GM23248 (cell line): ENCODE measurements around the gene BCAR3. TPM values are rescaled to one million over a fixed set of nuclear protein-coding genes. Genes with fewer than 3 reads are reported as not detected.

ENCODE experiments used
- DNase-seq: peaks from one replicate; pipeline ENCODE4 v3.0.0-alpha.2; 2015
- H2AFZ ChIP-seq: fragments of 200-600 bp; sonication (generic); 2 replicates; pipeline ENCODE4 v1.6.1; 2016; ENCODE audit warnings: antibody characterized with exemption
- H3F3A ChIP-seq: fragments of 200-600 bp; sonication (generic); 2 replicates; pipeline ENCODE4 v1.6.1; 2016; ENCODE audit warnings: mild to moderate bottlenecking, antibody characterized with exemption, mixed run types; ENCODE audit not compliant: insufficient read depth
- H3K27ac ChIP-seq: fragments of 200-600 bp; sonication (generic); 2 replicates; pipeline ENCODE4 v1.5.1; 2016; ENCODE audit warnings: mild to moderate bottlenecking
- H3K27me3 ChIP-seq: fragments of 200-600 bp; sonication (generic); replicated peaks from 2 replicates; pipeline ENCODE4 v1.6.1; 2016; ENCODE audit warnings: mild to moderate bottlenecking; ENCODE audit not compliant: insufficient read depth
- H3K36me3 ChIP-seq: fragments of 200-600 bp; sonication (generic); 2 replicates; pipeline ENCODE4 v1.6.1; 2016; ENCODE audit warnings: low read depth, mild to moderate bottlenecking
- H3K4me1 ChIP-seq: fragments of 200-600 bp; sonication (generic); 2 replicates; pipeline ENCODE4 v1.6.1; 2016; ENCODE audit warnings: mild to moderate bottlenecking; ENCODE audit not compliant: insufficient read depth
- H3K4me2 ChIP-seq: fragments of 200-600 bp; sonication (generic); one replicate; pipeline ENCODE4 v1.6.1; 2016; ENCODE audit warnings: mild to moderate bottlenecking; ENCODE audit not compliant: unreplicated experiment
- H3K4me3 ChIP-seq: fragments of 200-600 bp; sonication (generic); 2 replicates; pipeline ENCODE4 v1.5.1; 2016; ENCODE audit warnings: mild to moderate bottlenecking
- H3K79me2 ChIP-seq: fragments of 200-600 bp; sonication (generic); 2 replicates; pipeline ENCODE4 v1.6.1; 2016; ENCODE audit warnings: mild to moderate bottlenecking; ENCODE audit not compliant: insufficient read depth
- H3K9ac ChIP-seq: fragments of 200-600 bp; sonication (generic); 2 replicates; pipeline ENCODE4 v1.6.1; 2016; ENCODE audit warnings: mild to moderate bottlenecking
- H3K9me2 ChIP-seq: fragments of 200-600 bp; sonication (generic); 2 replicates; pipeline ENCODE4 v1.6.1; 2016; ENCODE audit warnings: mixed run types, mild to moderate bottlenecking, moderate library complexity; ENCODE audit not compliant: insufficient read depth
- H3K9me3 ChIP-seq: fragments of 200-600 bp; sonication (generic); one replicate; pipeline ENCODE4 v1.6.1; 2017; ENCODE audit warnings: low read depth
- H4K20me1 ChIP-seq: fragments of 200-600 bp; sonication (generic); 2 replicates; pipeline ENCODE4 v1.6.0; 2016; ENCODE audit not compliant: insufficient read depth
- EZH2 ChIP-seq: fragments of 200-600 bp; sonication (generic); IDR thresholded peaks from 2 replicates; pipeline ENCODE4 v1.6.1; 2018; ENCODE audit warnings: antibody characterized with exemption, mild to moderate bottlenecking; ENCODE audit not compliant: insufficient read depth, poor library complexity, severe bottlenecking
- EZH2phosphoT487 ChIP-seq: fragments of 200-600 bp; sonication (generic); IDR thresholded peaks from 2 replicates; pipeline ENCODE4 v1.6.1; 2018; ENCODE audit warnings: antibody characterized with exemption, moderate library complexity, mild to moderate bottlenecking, low read depth; ENCODE audit not compliant: insufficient read depth
- WGBS, 2 experiments: methylation state at CpG; one replicate each; pipeline ENCODE4 v1.1.6; 2015 to 2017; ENCODE audit warnings: low lambda C conversion rate in 2 of 2, low coverage in 1 of 2; ENCODE audit errors: missing lambda C conversion rate in 2 of 2; 5-methylcytosine and 5-hydroxymethylcytosine counted together
- in situ Hi-C: fragments of 300-500 bp; cut with MboI; formaldehyde crosslinking; loops from 2 replicates; pipeline ENCODE4 v1.15.0; 2020
- polyA plus RNA-seq: library from polyadenylated mRNA; unstranded; fragments of >200 nt; fragmentation: Nextera tagmentation; extraction: Ambion mirVana; gene quantifications from 2 replicates; pipeline ENCODE4 v1.2.1, GENCODE V29; 2016
- total RNA-seq: library from RNA; depleted of rRNA; stranded (reverse); fragments of >200 nt; shearing (Covaris generic); gene quantifications from 2 replicates; pipeline ENCODE4 v1.2.3, GENCODE V29; 2014

Gene BCAR3
- total and polyA plus RNA-seq, 2 experiments from 2014 or later: 65.1 to 83.2 TPM

- DNase-seq: no peak
- H3K4me1 ChIP-seq: peaks cover 15% of the 10 kb centered on the region
- TF ChIP-seq EZH2phosphoT487: no peak
- no peak for TF ChIP-seq EZH2
- 50 to 51% methylated on average over 6 of the region's 6 CpGs for WGBS, 2 experiments
- in situ Hi-C loops: no loop called here
- peaks cover 76% of the 10 kb centered on the region; the same call in 1 of the 2 replicates for H3K36me3 ChIP-seq
- peaks cover 54% of the 10 kb centered on the region for H3F3A ChIP-seq
- no peaks in the 10 kb centered on the region for H3K9me2 ChIP-seq
- H3K27me3 ChIP-seq: no peaks in the 10 kb centered on the region
- H4K20me1 ChIP-seq: no peaks in the 10 kb centered on the region
- peaks cover 91% of the 10 kb centered on the region for H3K79me2 ChIP-seq
- H2AFZ ChIP-seq: no peak overlapping the region
- no peak overlapping the region for H3K4me3 ChIP-seq
- no peak overlapping the region for H3K4me2 ChIP-seq
- H3K9ac ChIP-seq: no peak overlapping the region
- H3K27ac ChIP-seq: peak overlapping the region; percentile 71; the same call in 1 of the 2 replicates
- H3K9me3 ChIP-seq: no peaks in the 10 kb centered on the region
These were observed 103.2 kb downstream of the BCAR3 start for GRCh38 chr1:93578433-93578830.

GRCh38 chr1:93577536-93578432 is 103.9 kb downstream of the BCAR3 start:
- no peak overlapping the region for H3K4me3 ChIP-seq
- WGBS, 2 experiments: 86 to 87% methylated on average over 18 of the region's 18 CpGs
- no peaks in the 10 kb centered on the region for H3K9me3 ChIP-seq
- in situ Hi-C loops: no loop called here
- H3F3A ChIP-seq: peaks cover 49% of the 10 kb centered on the region
- peaks cover 89% of the 10 kb centered on the region for H3K79me2 ChIP-seq
- TF ChIP-seq EZH2 (no peak), EZH2phosphoT487 (no peak)
- no peak for DNase-seq
- H3K27ac ChIP-seq: no peak overlapping the region
- no peak overlapping the region for H3K9ac ChIP-seq
- H3K36me3 ChIP-seq: peaks cover 76% of the 10 kb centered on the region; the same call in 1 of the 2 replicates
- no peak overlapping the region for H3K4me2 ChIP-seq
- H3K9me2 ChIP-seq: no peaks in the 10 kb centered on the region
- no peak overlapping the region for H2AFZ ChIP-seq
- H4K20me1 ChIP-seq: no peaks in the 10 kb centered on the region
- H3K4me1 ChIP-seq: peaks cover 15% of the 10 kb centered on the region
- H3K27me3 ChIP-seq: no peaks in the 10 kb centered on the region

GRCh38 chr1:93576746-93577145 is 104.9 kb downstream of the BCAR3 start:
- no peaks in the 10 kb centered on the region for H3K9me2 ChIP-seq
- no peak overlapping the region for H3K9ac ChIP-seq
- H3K9me3 ChIP-seq: no peaks in the 10 kb centered on the region
- no peaks in the 10 kb centered on the region for H3K27me3 ChIP-seq
- peaks cover 77% of the 10 kb centered on the region for H3K36me3 ChIP-seq
- peaks cover 15% of the 10 kb centered on the region for H3K4me1 ChIP-seq
- no peak overlapping the region for H2AFZ ChIP-seq
- TF ChIP-seq EZH2phosphoT487 (no peak), EZH2 (no peak)
- no peak overlapping the region for H3K27ac ChIP-seq
- no peak overlapping the region for H3K4me3 ChIP-seq
- H4K20me1 ChIP-seq: no peaks in the 10 kb centered on the region
- in situ Hi-C loops: no loop called here
- peaks cover 89% of the 10 kb centered on the region for H3K79me2 ChIP-seq
- WGBS, 2 experiments: 79 to 93% methylated on average over 2 of the region's 2 CpGs
- H3K4me2 ChIP-seq: no peak overlapping the region
- no peak for DNase-seq
- H3F3A ChIP-seq: peaks cover 52% of the 10 kb centered on the region

GRCh38 chr1:93576346-93576745 is 105.3 kb downstream of the BCAR3 start:
- Histone ChIP-seq H3K4me3 (no peak overlapping the region), H4K20me1 (no peaks in the 10 kb centered on the region), H3K27me3 (no peaks in the 10 kb centered on the region), H3K9me2 (no peaks in the 10 kb centered on the region), H3K79me2 (peaks cover 89% of the 10 kb centered on the region), H3F3A (peaks cover 53% of the 10 kb centered on the region), H2AFZ (no peak overlapping the region), H3K9me3 (no peaks in the 10 kb centered on the region), H3K36me3 (peaks cover 76% of the 10 kb centered on the region), H3K4me1 (peaks cover 15% of the 10 kb centered on the region), H3K27ac (no peak overlapping the region), H3K9ac (no peak overlapping the region), H3K4me2 (no peak overlapping the region)
- TF ChIP-seq EZH2phosphoT487 (no peak), EZH2 (no peak)
- WGBS, 2 experiments: 30% methylated on average over 9 of the region's 9 CpGs
- in situ Hi-C loops: no loop called here
- no peak for DNase-seq
